Mammary microvascular endothelial cell (primary cell): ENCODE results near the gene TRMT1. TPM values are rescaled to one million over a fixed set of nuclear protein-coding genes. Genes with fewer than 3 reads are reported as not detected.

Experiments used
- total RNA-seq: library from RNA; depleted of rRNA; stranded (reverse); fragments of >200 nt; gene quantifications from 2 replicates; pipeline ENCODE4 v1.2.3, GENCODE V29; 2015

The TRMT1 gene
- 43.1 and 48.7 TPM in 2 replicates for total RNA-seq

DNA sequence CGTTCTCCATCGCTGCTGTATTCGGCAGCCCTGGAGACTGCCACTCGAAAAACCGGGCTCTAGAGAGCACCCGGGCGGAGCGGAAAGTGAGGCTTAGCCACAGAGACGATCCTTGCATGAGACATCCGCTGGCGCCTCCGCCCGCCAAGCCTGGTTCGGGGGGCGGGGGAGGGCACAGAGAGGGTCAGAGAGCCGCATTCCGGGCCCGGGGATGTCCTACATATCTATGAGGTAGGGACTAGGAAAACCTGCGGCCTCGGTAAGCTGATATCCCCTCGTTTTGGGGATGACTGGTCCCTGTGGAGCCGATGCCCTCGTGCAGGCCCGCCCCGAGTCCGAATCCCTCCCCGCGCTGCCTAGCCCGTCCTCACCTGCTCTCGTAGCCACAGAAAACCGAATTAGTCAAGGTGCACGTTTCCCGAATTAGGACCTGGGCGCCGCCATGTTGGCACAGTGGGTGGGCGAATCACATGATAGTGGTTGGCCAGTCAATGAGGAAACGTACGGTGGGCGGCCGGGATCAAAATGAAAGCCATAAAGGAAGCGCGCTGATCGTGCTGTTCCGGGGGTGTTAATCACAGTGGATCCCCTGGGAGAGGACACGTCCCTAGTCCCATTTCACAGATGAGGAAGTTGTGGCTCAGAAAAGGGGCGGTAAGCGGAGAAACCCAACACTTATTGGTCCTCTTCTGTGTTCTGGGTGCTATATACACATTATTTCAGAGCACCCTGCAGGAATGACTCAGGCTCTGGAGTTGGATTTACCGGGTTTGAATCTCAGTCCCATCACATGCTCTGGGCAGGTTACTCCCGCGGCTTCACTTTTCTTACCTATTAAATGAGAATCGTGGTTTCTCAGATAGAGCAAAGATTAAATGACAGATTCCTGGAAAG, at the start of gene TRMT1:
TRMT1 (minus strand) TSS at position 459 of the 894 bp plus-strand sequence; CDS start at position 118, 341 bp downstream.

DNA sequence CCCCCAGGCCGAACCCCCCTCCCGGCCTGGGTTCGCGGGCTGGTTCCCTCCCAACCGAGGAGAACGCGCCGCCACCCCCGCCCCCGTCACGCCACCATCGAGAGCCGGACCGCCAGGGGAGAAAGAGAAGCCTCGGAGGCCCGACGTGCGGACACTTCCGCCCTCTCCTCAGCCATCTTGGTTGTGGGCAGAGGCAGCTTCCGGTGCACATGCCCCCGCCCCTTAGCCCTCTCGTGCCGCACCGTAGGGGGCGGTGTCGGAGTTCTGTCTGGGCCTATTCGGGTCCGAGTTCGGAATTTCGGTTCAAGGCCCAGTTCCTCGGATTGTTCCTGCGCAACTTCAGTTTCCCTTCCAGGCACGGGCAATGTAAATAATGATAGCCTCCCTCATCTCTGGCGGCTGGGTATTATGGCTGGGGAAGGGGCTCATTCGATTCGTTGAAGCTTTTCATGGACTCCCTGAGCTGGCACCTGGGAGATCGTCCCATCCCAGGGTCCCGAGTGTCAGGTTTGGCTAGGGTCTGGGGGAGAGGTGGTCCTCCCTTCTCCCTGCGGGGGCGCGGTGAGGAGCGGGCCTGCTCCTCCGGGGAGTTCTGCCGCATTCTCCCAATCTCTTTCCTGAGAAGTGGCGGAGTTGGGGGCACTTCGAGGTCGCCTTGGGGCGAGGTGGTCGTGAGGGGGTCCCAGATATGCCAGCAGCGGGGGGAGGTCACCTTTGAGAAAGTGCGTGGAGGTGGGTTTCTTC, 33.8 kb upstream of the TRMT1 start, which contains the start of the genes IER2 and STX10:
IER2 (plus strand) TSS at position 225 of the 744 bp plus-strand sequence. CDS start 2,776 bp downstream, outside the sequence.
STX10 (minus strand) TSS at position 189 of the 744 bp plus-strand sequence. CDS start 202 bp downstream, outside the sequence.

DNA sequence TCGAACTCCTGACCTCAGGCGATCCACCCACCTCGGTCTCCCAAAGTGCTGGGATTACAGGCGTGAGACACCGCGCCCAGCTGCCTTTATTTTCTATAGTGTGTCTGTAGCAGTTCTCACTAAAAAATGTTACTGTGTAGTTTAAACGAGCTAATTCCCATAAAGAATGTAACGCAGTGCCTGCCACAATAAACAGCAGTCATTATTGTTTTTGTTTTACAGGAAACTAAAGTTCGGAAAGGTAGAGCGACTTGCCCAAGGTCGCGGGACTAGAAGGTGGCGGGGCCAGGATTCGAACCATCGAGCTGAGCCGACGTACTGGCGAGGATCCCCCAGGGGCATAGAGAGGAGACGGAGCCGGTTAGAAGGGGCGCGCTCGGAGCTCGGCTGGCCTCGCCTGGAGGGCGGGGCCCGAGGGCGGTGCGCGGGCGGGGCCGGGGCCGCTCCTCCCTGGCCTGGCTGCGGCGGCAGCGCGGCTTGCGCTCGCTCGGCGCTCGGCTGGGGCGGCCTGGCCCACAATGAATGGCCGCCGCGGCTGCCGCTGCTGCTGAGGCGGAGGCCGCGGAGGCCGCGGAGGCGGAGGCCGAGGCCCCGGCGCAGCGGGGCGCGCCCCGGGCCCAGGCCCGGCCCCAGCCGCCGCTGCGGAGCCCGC, 1.4 kb upstream of the TRMT1 start, which contains the start of gene NACC1:
NACC1 (plus strand) TSS at position 493 of the 652 bp plus-strand sequence. CDS start 16,944 bp downstream, outside the sequence.

DNA sequence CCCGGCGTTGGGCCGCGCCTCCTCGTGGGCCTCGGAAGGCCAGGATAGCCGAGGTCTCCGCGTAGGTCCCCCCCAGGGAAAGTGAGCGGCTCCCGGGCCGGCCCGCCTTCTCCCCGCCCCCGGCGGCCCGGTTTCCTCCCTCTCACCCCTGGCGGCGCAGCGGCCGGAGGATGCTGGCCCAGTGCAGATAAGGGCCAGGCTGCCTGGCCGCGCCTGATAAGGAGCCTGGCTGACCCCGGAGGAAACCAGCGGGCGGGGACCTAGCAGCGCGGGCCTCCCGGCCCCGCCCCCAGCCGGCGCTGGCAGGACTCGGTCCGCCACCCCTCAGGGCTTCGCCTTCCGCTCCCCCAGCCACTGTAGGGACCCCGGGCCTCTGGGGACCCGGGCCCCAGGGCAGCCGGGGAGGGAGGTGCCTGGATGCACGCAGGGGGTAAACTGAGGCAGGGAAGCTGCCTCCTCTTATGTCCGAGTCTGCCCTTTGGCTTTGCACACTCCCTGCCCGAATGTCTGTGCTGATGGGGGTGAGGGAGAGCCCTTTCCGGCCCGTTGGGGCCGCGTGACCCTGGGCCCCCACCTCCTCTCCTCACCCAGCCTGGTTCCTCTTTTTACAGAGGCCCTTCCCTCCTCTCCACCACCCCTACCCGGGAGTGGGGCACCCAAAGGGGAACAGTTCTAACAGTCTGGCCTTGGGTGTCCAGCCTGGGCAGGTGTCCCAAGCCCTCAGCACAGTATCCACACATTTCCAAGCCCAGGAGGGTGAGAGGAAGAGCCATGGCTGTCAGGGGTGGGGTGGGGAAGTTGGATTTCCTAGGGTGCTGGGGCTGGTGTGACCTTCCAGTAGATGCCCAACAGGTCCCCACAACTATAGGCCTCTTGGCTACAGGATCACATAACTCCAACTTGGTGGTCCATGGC, 13.6 kb downstream of the TRMT1 start, which contains the start of gene LYL1:
LYL1 (minus strand) TSS at position 193 of the 915 bp plus-strand sequence. CDS start 1,687 bp downstream, outside the sequence.

Other genes with a start within 250 kb of the TRMT1 start
- 36.9 and 41.3 TPM in 2 replicates for gene DNASE2, start 235.3 kb downstream of the TRMT1 start, total RNA-seq
- gene KLF1, start 229.5 kb downstream of the TRMT1 start, total RNA-seq: not detected in 2 replicates
- gene GCDH, start 225.6 kb downstream of the TRMT1 start, total RNA-seq: 32.0 and 42.9 TPM in 2 replicates
- gene SYCE2, start 197.4 kb downstream of the TRMT1 start, total RNA-seq: 0.13 and 0.64 TPM in 2 replicates
- 91.5 and 95.4 TPM in 2 replicates for gene FARSA, start 183.0 kb downstream of the TRMT1 start, total RNA-seq
- gene CALR, start 178.1 kb downstream of the TRMT1 start, total RNA-seq: 1,347 and 1,380 TPM in 2 replicates
- gene RAD23A, start 170.9 kb downstream of the TRMT1 start, total RNA-seq: 151 and 158 TPM in 2 replicates
- 70.1 and 88.1 TPM in 2 replicates for gene GADD45GIP1, start 159.5 kb downstream of the TRMT1 start, total RNA-seq
- gene DAND5, start 147.2 kb downstream of the TRMT1 start, total RNA-seq: 0.07 TPM in 1 of 2 replicates, not detected in the other
- gene NFIX, start 121.3 kb downstream of the TRMT1 start, total RNA-seq: 7.1 and 8.8 TPM in 2 replicates
- 125 and 131 TPM in 2 replicates for gene LYL1, start 13.9 kb downstream of the TRMT1 start, total RNA-seq
- gene NACC1, start 1.5 kb upstream of the TRMT1 start, total RNA-seq: 65.8 and 74.4 TPM in 2 replicates
- 69.8 and 88.1 TPM in 2 replicates for gene STX10, start 33.6 kb upstream of the TRMT1 start, total RNA-seq
- 115 and 132 TPM in 2 replicates for gene IER2, start 33.7 kb upstream of the TRMT1 start, total RNA-seq